Lower leg skin (tissue), 3 donors: Measurements from ENCODE around the gene GUCY2F.

Source experiments
- POLR2A ChIP-seq, 2 donors: fragments of 450-650 bp; IDR thresholded peaks; one replicate each; pipeline ENCODE4 v1.6.1; 2016 to 2017; ENCODE audit warnings: antibody characterized with exemption in 2 of 2, mild to moderate bottlenecking in 1 of 2, moderate library complexity in 1 of 2
- TF ChIP-seq, protein P1 (sequence below), 3 donors: fragments of 450-650 bp; IDR thresholded peaks; one replicate each; pipeline ENCODE4 v1.5.1; 2016; ENCODE audit warnings: antibody characterized with exemption in 3 of 3, mild to moderate bottlenecking in 3 of 3, moderate library complexity in 2 of 3

DNA sequence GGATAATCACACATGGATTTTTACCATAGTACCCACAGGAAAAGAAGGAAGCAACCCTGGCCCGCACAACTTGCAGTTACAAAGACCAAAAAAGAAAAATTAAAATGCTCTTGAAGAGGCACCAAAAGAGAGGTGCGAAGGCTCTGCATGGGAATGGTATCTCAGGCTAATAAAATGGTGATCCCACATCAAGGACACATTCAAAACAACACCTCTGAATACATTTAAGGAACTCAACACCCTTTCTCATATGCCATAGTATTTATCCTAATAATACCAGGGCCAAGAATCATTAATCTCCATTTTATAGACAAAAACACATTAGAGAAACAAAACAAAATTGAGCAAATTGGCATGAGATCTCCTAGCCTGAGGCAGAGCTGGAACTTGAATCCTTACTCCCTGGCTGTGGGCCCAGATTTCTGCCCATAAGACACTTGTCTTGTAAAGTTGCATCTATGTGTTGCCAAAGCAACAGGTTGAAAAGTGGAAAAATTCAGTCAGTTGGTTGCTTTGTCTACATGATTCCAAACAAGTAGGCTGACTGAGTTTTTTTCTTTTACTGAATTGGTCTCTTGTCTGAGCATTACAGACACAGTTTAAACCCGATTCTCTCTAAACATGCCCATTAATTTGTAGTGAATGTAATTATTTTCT is 33.5 kb downstream of the GUCY2F start:
- TF ChIP-seq, protein P1, sequence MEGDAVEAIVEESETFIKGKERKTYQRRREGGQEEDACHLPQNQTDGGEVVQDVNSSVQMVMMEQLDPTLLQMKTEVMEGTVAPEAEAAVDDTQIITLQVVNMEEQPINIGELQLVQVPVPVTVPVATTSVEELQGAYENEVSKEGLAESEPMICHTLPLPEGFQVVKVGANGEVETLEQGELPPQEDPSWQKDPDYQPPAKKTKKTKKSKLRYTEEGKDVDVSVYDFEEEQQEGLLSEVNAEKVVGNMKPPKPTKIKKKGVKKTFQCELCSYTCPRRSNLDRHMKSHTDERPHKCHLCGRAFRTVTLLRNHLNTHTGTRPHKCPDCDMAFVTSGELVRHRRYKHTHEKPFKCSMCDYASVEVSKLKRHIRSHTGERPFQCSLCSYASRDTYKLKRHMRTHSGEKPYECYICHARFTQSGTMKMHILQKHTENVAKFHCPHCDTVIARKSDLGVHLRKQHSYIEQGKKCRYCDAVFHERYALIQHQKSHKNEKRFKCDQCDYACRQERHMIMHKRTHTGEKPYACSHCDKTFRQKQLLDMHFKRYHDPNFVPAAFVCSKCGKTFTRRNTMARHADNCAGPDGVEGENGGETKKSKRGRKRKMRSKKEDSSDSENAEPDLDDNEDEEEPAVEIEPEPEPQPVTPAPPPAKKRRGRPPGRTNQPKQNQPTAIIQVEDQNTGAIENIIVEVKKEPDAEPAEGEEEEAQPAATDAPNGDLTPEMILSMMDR (IDR thresholded peaks at IDR 0.05), result no peak
- TF ChIP-seq POLR2A (IDR thresholded peaks at IDR 0.05), result no peak
